Prostate gland (tissue), 2 donors: ENCODE results near the gene TMEM51. TPM values are rescaled to one million over a fixed set of nuclear protein-coding genes. Genes with fewer than 3 reads are reported as not detected.

ENCODE experiments used
- DNase-seq: peaks from one replicate; pipeline ENCODE4 v3.0.0-alpha.2; 2019; ENCODE audit warnings: low spot score
- H3K27ac ChIP-seq, 2 donors: fragments of 200-600 bp; sonication (generic); 2 replicates each; pipeline ENCODE4 v1.5.1; 2017 to 2019
- H3K27me3 ChIP-seq: fragments of 200-600 bp; sonication (generic); replicated peaks from 2 replicates; pipeline ENCODE4 v1.5.1; 2019; ENCODE audit not compliant: insufficient read depth
- H3K36me3 ChIP-seq, 2 donors: fragments of 200-600 bp; sonication (generic); 1 replicate in 1 of 2; 2 replicates in 1 of 2; pipeline versions ENCODE4 v1.5.1 to v1.8.1; 2017 to 2019
- H3K4me1 ChIP-seq: fragments of 200-600 bp; sonication (generic); replicated peaks from 2 replicates; pipeline ENCODE4 v1.5.1; 2019
- H3K4me3 ChIP-seq, 2 donors: fragments of 200-600 bp; sonication (generic); 2 replicates each; pipeline ENCODE4 v1.5.1; 2017 to 2019
- H3K9me3 ChIP-seq: fragments of 200-600 bp; sonication (generic); 2 replicates; pipeline ENCODE4 v1.5.1; 2017
- CTCF ChIP-seq, 4 experiments: fragments of 200-600 bp in 2 of 4; fragments of 450-650 bp in 2 of 4; sonication (generic) in 2 of 4; IDR thresholded peaks; 1 replicate in 3 of 4; 2 replicates in 1 of 4; pipeline ENCODE4 v1.5.1; 2016 to 2019; ENCODE audit warnings: antibody characterized with exemption in 4 of 4, mild to moderate bottlenecking in 2 of 4, moderate library complexity in 2 of 4
- POLR2A ChIP-seq: fragments of 450-650 bp; IDR thresholded peaks from one replicate; pipeline ENCODE4 v1.6.1; 2016; ENCODE audit warnings: antibody characterized with exemption, mild to moderate bottlenecking
- POLR2AphosphoS5 ChIP-seq: sonication (generic); formaldehyde crosslinking; IDR thresholded peaks from one replicate; pipeline ENCODE4 v1.6.1; 2017; ENCODE audit warnings: antibody characterized with exemption
- WGBS: methylation state at CpG from one replicate; pipeline ENCODE4 v1.1.5; 2018; 5-methylcytosine and 5-hydroxymethylcytosine counted together
- intact Hi-C: fragments of 100-400 bp; cut with DNase I; formaldehyde crosslinking; loops from one replicate; pipeline ENCODE4 v1.14.2; 2022
- total RNA-seq, 2 donors: library from RNA; depleted of rRNA; stranded (reverse); fragments of >200 nt; gene quantifications; one replicate each; pipeline ENCODE4 v1.1.0, GENCODE V29; 2016

TMEM51 gene
- total RNA-seq, 2 donors from 2014 or later: 9.8 to 17.6 TPM

GRCh38 chr1:15201849-15202551, 48.5 kb downstream of the TMEM51 start:
- H3K36me3 ChIP-seq: no peaks in the 10 kb centered on the region
- TF ChIP-seq POLR2A (no peak), POLR2AphosphoS5 (no peak), CTCF (IDR thresholded peaks at IDR 0.05) (no peak)
- H3K4me1 ChIP-seq: no peaks in the 10 kb centered on the region
- WGBS: 31% methylated on average over 13 of the region's 13 CpGs
- H3K4me3 ChIP-seq: no peak overlapping the region
- DNase-seq: no peak
- peak overlapping the region; percentile 50 to 74 for H3K27ac ChIP-seq
- intact Hi-C loops: loop anchor here (5.0 kb wide), 1 partner anchor 50 kb away; the partner anchor contains the start of gene TMEM51
- no peaks in the 10 kb centered on the region for H3K9me3 ChIP-seq
- no peaks in the 10 kb centered on the region for H3K27me3 ChIP-seq

GRCh38 chr1:15204931-15205330, 51.4 kb downstream of the TMEM51 start:
- DNase-seq: no peak
- Histone ChIP-seq H3K27me3 (no peaks in the 10 kb centered on the region), H3K9me3 (no peaks in the 10 kb centered on the region), H3K4me1 (peaks cover 7% of the 10 kb centered on the region), H3K36me3 (no peaks in the 10 kb centered on the region), H3K4me3 (no peak overlapping the region), H3K27ac (no peak overlapping the region)
- WGBS: 89% methylated on average over 7 of the region's 7 CpGs
- no peak for TF ChIP-seq POLR2AphosphoS5
- no peak for TF ChIP-seq CTCF (IDR thresholded peaks at IDR 0.05)
- no peak for TF ChIP-seq POLR2A
- intact Hi-C loops: loop anchor here (5.0 kb wide), 1 partner anchor 53 kb away; the partner anchor contains the start of gene TMEM51

- H3K9me3 ChIP-seq: no peaks in the 10 kb centered on the region
- no peak for DNase-seq
- H3K4me3 ChIP-seq: no peak overlapping the region
- H3K4me1 ChIP-seq: peaks cover 7% of the 10 kb centered on the region
- H3K27me3 ChIP-seq: no peaks in the 10 kb centered on the region
- no peaks in the 10 kb centered on the region for H3K36me3 ChIP-seq
- intact Hi-C loops: no loop called here
- H3K27ac ChIP-seq: no peak overlapping the region
- 81% methylated on average over 12 of the region's 12 CpGs for WGBS
- no peak for TF ChIP-seq POLR2AphosphoS5
- TF ChIP-seq CTCF (IDR thresholded peaks at IDR 0.05): no peak
- TF ChIP-seq POLR2A: no peak
Measured at GRCh38 chr1:15205586-15206346, 52.2 kb downstream of the TMEM51 start.

- no peaks in the 10 kb centered on the region for H3K9me3 ChIP-seq
- H3K4me3 ChIP-seq: no peak overlapping the region
- DNase-seq: no peak
- no peaks in the 10 kb centered on the region for H3K36me3 ChIP-seq
- WGBS: 58% methylated on average over 8 of the region's 8 CpGs
- H3K27me3 ChIP-seq: no peaks in the 10 kb centered on the region
- no peak overlapping the region for H3K27ac ChIP-seq
- no peak for TF ChIP-seq POLR2A
- no peak for TF ChIP-seq POLR2AphosphoS5
- no peak for TF ChIP-seq CTCF (IDR thresholded peaks at IDR 0.05)
- intact Hi-C loops: no loop called here
- H3K4me1 ChIP-seq: peaks cover 7% of the 10 kb centered on the region
Measured at GRCh38 chr1:15206418-15207030, 53.0 kb downstream of the TMEM51 start.
